Amygdala (tissue), 56 donors: ENCODE results near the gene BCL6B.
"Not testable (repeated sequence)": the region's sequence is repeated elsewhere in the genome, so short reads cannot be mapped to it uniquely, and the experiment has no call there.

Experiments
- DNase-seq, 56 donors: peaks; one replicate each; lab custom pipeline; 2025; lab: John Stamatoyannopoulos, UW

Gene BCL6B

GRCh38 chr17:7022781-7023571 is at the start of gene BCL6B:
TSS of gene BCL6B (plus strand) at chr17:7023050. CDS start at chr17:7023672, 622 bp downstream.
- DNase-seq = no peak

- not testable (repeated sequence) for DNase-seq
Observed at GRCh38 chr17:6979440-6979839, 43.4 kb upstream of the BCL6B start.

- no peak for DNase-seq
Observed at GRCh38 chr17:6981426-6981825, 41.4 kb upstream of the BCL6B start.

GRCh38 chr17:6985266-6985665 is 37.6 kb upstream of the BCL6B start:
- DNase-seq = no peak

GRCh38 chr17:6986676-6987075 is 36.2 kb upstream of the BCL6B start:
- DNase-seq = no peak

- DNase-seq = no peak
Observed at GRCh38 chr17:6989779-6990178, 33.1 kb upstream of the BCL6B start.

- DNase-seq = not testable (repeated sequence)
Observed at GRCh38 chr17:6993613-6994056, 29.2 kb upstream of the BCL6B start.

GRCh38 chr17:6994118-6994598 is 28.7 kb upstream of the BCL6B start:
- no peak for DNase-seq

GRCh38 chr17:6994666-6995256 is 28.1 kb upstream of the BCL6B start:
- no peak for DNase-seq

GRCh38 chr17:6995500-6996255 is 27.2 kb upstream of the BCL6B start, which contains the start of gene ALOX12:
TSS of gene ALOX12 (plus strand) at chr17:6996049. CDS start at chr17:6996118, 69 bp downstream.
- no peak for DNase-seq

- no peak for DNase-seq
Observed at GRCh38 chr17:6996256-6997011, 26.4 kb upstream of the BCL6B start.

GRCh38 chr17:6997171-6997570 is 25.7 kb upstream of the BCL6B start:
- DNase-seq = no peak

- DNase-seq = no peak
Observed at GRCh38 chr17:6998855-6999508, 23.9 kb upstream of the BCL6B start.

- peak in 2 of 56 donors; percentile 9 to 28 for DNase-seq
Observed at GRCh38 chr17:7001318-7001961, 21.4 kb upstream of the BCL6B start.

- no peak for DNase-seq
Observed at GRCh38 chr17:7002288-7003047, 20.4 kb upstream of the BCL6B start.

GRCh38 chr17:7003745-7004144 is 19.1 kb upstream of the BCL6B start:
- DNase-seq = no peak

GRCh38 chr17:7004398-7005253 is 18.2 kb upstream of the BCL6B start:
- peak in 2 of 56 donors; percentile 19 to 76 for DNase-seq

GRCh38 chr17:7005716-7006115 is 17.1 kb upstream of the BCL6B start:
- no peak for DNase-seq
